Measurements from ENCODE around the gene PLCD3. TPM values are rescaled to one million over a fixed set of nuclear protein-coding genes. Genes with fewer than 3 reads are reported as not detected.

Gene PLCD3
- total and polyA plus RNA-seq, 10 of the 15 experiments (the other 5 are each of a cell fraction or from before 2014, with no cell fraction given), result 0.02 to 1.6 (median 0.44) TPM

GRCh38 chr17:45098869-45099616 lies 33.3 kb downstream of the PLCD3 start (continued):
- TF ChIP-seq, protein P1, sequence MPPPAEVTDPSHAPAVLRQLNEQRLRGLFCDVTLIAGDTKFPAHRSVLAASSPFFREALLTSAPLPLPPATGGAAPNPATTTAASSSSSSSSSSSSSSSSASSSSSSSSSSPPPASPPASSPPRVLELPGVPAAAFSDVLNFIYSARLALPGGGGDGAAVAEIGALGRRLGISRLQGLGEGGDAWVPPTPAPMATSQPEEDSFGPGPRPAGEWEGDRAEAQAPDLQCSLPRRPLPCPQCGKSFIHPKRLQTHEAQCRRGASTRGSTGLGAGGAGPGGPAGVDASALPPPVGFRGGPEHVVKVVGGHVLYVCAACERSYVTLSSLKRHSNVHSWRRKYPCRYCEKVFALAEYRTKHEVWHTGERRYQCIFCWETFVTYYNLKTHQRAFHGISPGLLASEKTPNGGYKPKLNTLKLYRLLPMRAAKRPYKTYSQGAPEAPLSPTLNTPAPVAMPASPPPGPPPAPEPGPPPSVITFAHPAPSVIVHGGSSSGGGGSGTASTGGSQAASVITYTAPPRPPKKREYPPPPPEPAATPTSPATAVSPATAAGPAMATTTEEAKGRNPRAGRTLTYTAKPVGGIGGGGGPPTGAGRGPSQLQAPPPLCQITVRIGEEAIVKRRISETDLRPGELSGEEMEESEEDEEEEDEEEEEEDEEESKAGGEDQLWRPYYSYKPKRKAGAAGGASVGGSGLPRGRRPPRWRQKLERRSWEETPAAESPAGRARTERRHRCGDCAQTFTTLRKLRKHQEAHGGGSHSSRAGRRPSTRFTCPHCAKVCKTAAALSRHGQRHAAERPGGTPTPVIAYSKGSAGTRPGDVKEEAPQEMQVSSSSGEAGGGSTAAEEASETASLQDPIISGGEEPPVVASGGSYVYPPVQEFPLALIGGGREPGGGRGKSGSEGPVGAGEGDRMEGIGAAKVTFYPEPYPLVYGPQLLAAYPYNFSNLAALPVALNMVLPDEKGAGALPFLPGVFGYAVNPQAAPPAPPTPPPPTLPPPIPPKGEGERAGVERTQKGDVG (CRISPR knock-in tag; IDR thresholded peaks at IDR 0.05), result no peak
- TF ChIP-seq TCF12 (IDR thresholded peaks at IDR 0.05; ENCODE audit: low read depth, low read length) (0 out of 2 replicates have a peak, but pooled peaks have one; percentile 30), CHD1 (IDR thresholded peaks at IDR 0.05; ENCODE audit: low read depth, low read length) (no peak), IRF5 (IDR thresholded peaks at IDR 0.05; ENCODE audit: borderline replicate concordance) (no peak), MAX (IDR thresholded peaks at IDR 0.05; ENCODE audit: low read depth, low read length) (no peak), MTA2 (IDR thresholded peaks at IDR 0.05; ENCODE audit: low read depth) (no peak), POLR2A (IDR thresholded peaks at IDR 0.05; ENCODE audit: low read depth, low read length) (no peak), EGR1 (IDR thresholded peaks at IDR 0.05; ENCODE audit: borderline replicate concordance in 1 of 2, low read depth in 2 of 2, low read length in 2 of 2) (no peak), CHD2 (IDR thresholded peaks at IDR 0.05; ENCODE audit: borderline replicate concordance, low read depth, low read length) (no peak), GATAD2B (conservative IDR thresholded peaks at IDR 0.05; ENCODE audit: low read depth) (no peak), WRNIP1 (IDR thresholded peaks at IDR 0.05; ENCODE audit: borderline replicate concordance, low read depth, low read length) (no peak)
- TF ChIP-seq, protein P2, sequence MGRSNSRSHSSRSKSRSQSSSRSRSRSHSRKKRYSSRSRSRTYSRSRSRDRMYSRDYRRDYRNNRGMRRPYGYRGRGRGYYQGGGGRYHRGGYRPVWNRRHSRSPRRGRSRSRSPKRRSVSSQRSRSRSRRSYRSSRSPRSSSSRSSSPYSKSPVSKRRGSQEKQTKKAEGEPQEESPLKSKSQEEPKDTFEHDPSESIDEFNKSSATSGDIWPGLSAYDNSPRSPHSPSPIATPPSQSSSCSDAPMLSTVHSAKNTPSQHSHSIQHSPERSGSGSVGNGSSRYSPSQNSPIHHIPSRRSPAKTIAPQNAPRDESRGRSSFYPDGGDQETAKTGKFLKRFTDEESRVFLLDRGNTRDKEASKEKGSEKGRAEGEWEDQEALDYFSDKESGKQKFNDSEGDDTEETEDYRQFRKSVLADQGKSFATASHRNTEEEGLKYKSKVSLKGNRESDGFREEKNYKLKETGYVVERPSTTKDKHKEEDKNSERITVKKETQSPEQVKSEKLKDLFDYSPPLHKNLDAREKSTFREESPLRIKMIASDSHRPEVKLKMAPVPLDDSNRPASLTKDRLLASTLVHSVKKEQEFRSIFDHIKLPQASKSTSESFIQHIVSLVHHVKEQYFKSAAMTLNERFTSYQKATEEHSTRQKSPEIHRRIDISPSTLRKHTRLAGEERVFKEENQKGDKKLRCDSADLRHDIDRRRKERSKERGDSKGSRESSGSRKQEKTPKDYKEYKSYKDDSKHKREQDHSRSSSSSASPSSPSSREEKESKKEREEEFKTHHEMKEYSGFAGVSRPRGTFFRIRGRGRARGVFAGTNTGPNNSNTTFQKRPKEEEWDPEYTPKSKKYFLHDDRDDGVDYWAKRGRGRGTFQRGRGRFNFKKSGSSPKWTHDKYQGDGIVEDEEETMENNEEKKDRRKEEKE (IDR thresholded peaks at IDR 0.05), result no peak
- TF ChIP-seq, protein P3, sequence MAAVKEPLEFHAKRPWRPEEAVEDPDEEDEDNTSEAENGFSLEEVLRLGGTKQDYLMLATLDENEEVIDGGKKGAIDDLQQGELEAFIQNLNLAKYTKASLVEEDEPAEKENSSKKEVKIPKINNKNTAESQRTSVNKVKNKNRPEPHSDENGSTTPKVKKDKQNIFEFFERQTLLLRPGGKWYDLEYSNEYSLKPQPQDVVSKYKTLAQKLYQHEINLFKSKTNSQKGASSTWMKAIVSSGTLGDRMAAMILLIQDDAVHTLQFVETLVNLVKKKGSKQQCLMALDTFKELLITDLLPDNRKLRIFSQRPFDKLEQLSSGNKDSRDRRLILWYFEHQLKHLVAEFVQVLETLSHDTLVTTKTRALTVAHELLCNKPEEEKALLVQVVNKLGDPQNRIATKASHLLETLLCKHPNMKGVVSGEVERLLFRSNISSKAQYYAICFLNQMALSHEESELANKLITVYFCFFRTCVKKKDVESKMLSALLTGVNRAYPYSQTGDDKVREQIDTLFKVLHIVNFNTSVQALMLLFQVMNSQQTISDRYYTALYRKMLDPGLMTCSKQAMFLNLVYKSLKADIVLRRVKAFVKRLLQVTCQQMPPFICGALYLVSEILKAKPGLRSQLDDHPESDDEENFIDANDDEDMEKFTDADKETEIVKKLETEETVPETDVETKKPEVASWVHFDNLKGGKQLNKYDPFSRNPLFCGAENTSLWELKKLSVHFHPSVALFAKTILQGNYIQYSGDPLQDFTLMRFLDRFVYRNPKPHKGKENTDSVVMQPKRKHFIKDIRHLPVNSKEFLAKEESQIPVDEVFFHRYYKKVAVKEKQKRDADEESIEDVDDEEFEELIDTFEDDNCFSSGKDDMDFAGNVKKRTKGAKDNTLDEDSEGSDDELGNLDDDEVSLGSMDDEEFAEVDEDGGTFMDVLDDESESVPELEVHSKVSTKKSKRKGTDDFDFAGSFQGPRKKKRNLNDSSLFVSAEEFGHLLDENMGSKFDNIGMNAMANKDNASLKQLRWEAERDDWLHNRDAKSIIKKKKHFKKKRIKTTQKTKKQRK (IDR thresholded peaks at IDR 0.05; ENCODE audit: low read depth, low read length), result no peak
